HG03378 (cell line): ENCODE results near the gene LDLRAD2.
"Not testable (repeated sequence)": the region's sequence is repeated elsewhere in the genome, so short reads cannot be mapped to it uniquely, and the experiment has no call there.

Experiments
- ATAC-seq: cut with Tn5 transposase; IDR thresholded peaks from one replicate; pipeline ENCODE4 v1.9.1; 2021; ENCODE audit warnings: mild to moderate bottlenecking, moderate library complexity; ENCODE audit not compliant: unreplicated experiment

Gene LDLRAD2

GRCh38 chr1:21782868-21783678, 29.0 kb upstream of the LDLRAD2 start, which contains the start of gene USP48:
Gene USP48, minus strand, starts transcription at chr1:21783149. Its CDS starts 192 bp downstream, at chr1:21782957.
- peak; percentile 49 for ATAC-seq

DNA sequence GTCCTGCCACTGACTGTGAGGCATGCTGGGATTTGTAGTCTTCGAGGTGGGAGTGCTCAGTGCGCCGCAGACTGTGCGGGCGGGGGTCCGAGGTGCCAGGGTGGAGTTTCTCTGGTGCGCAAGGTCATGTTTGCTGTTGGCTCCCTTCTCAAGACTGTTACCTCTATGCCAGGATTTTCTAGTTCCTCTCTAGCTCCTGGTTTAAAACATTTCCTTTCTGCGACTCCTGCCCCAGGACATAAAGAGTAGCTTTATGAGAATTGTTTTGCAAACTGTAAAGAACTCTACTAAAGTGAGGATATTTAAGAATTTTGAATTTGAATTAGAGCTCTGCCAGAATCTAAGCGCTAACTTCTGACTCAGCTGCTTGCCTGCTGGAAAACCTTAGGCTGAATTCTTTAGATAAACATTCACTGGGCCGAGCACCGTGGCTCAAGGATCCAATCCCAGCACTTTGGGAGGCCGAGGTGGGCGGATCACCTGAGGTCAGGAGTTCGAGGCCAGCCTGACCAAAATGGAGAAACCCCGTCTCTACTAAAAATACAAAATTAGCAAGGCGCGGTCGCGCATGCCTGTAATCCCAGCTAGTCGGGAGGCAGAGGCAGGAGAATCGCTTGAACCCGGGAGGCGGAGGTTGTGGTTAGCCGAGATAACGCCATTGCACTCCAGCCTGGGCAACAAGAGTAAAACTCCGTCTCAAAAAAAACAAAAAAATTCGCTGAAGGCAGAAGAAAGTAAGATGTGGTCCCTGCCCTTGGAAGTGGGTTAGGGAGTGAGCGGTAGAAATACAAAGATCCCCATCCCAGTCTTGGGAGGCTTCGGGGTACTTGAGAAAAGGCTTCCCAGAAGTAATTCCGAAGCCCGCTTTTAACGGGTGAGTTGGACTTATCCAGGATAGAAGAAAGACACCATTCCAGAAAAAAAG, 28.1 kb upstream of the LDLRAD2 start:
- no peak for ATAC-seq

DNA sequence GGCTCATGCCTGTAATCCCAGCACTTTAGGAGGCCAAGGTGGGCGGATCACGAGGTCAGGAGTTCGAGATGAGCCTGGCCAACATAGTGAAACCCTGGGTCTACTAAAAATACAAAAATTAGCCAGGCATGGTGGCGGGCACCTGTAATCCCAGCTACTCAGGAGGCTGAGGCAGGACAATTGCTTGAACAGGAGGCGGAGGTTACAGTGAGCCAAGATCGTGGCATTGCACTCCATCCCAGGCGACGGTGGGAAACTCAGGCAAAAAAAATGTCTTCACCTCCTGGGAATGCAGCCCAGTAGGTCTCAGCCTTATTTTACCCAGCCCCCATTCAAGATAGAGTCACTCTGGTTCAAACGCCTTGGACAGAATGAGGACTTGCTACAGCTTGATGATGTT, 26.3 kb upstream of the LDLRAD2 start:
- not testable (repeated sequence) for ATAC-seq

- ATAC-seq: no peak
Observed at GRCh38 chr1:21786640-21787039, 25.4 kb upstream of the LDLRAD2 start.

- ATAC-seq: no peak
Observed at GRCh38 chr1:21793104-21793503, 19.0 kb upstream of the LDLRAD2 start.

GRCh38 chr1:21794656-21795055, 17.4 kb upstream of the LDLRAD2 start:
- no peak for ATAC-seq

DNA sequence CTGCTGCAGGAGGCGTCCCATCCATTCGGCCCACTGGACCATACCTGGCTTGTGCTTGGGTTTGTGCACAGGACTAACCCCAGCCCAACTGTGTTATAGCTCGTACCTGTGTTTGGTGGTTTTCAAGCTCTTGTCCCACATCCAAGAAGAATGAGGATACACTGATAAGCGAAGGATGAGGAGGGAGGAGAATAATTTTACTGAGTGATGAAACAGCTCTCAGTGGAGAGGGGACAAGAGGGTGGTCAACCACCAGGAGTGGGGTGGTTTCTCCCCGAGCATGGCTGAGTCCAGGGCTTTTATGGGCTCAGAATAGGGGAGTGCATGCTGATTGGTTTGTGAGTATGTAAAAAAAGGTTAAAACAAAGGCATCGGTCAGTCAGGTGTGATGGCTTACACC, 17.0 kb upstream of the LDLRAD2 start:
- no peak for ATAC-seq

DNA sequence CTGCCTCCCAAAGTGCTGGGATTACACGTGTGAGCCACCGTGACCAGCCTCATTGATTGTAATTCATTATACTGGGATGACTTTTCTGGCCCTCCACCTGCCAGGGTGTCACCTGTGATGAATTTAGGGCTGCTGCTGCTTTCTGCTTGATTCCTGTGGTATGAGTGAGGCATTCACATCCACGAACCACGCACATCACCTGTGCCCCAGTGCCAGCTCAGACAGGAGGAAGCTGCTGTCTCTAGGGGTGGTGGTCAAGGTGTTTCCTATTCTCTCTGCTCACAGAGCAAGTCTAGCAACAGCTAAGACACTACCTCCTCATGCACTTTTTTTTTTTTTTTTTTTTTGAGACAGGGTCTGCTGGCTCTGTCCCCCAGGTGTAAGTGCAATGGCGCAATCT, 12.3 kb upstream of the LDLRAD2 start:
- no peak for ATAC-seq

- ATAC-seq: no peak
Observed at GRCh38 chr1:21801100-21801499, 11.0 kb upstream of the LDLRAD2 start.

- ATAC-seq: no peak
Observed at GRCh38 chr1:21804536-21804935, 7.5 kb upstream of the LDLRAD2 start.

GRCh38 chr1:21813542-21813941, 1.5 kb downstream of the LDLRAD2 start:
- ATAC-seq: no peak

GRCh38 chr1:21814241-21814918, 2.3 kb downstream of the LDLRAD2 start:
- no peak for ATAC-seq

GRCh38 chr1:21814981-21815582, 3.0 kb downstream of the LDLRAD2 start:
- ATAC-seq: no peak

GRCh38 chr1:21815724-21816321, 3.8 kb downstream of the LDLRAD2 start:
- ATAC-seq: no peak

- ATAC-seq: no peak
Observed at GRCh38 chr1:21816602-21817302, 4.7 kb downstream of the LDLRAD2 start.

DNA sequence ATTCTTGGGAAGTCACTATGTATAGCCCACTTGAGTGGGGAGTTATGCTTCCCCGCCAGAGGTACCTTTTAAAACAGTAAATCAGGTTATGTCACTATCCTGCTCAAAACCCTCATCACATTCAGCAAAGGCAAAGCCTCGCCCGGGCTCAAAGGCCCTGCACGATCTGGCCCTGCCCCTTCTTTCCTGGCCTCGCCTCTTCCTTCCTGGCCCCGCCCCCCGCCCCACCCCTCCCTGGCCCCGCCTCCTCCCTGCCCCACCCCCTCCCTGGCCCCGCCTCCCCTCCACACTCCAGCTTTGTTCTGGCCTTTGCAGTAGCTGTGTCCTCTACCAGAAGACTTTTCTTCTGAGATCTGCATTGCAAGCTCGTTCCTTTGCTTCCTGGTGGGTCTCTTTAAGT, 6.6 kb downstream of the LDLRAD2 start:
- no peak for ATAC-seq

DNA sequence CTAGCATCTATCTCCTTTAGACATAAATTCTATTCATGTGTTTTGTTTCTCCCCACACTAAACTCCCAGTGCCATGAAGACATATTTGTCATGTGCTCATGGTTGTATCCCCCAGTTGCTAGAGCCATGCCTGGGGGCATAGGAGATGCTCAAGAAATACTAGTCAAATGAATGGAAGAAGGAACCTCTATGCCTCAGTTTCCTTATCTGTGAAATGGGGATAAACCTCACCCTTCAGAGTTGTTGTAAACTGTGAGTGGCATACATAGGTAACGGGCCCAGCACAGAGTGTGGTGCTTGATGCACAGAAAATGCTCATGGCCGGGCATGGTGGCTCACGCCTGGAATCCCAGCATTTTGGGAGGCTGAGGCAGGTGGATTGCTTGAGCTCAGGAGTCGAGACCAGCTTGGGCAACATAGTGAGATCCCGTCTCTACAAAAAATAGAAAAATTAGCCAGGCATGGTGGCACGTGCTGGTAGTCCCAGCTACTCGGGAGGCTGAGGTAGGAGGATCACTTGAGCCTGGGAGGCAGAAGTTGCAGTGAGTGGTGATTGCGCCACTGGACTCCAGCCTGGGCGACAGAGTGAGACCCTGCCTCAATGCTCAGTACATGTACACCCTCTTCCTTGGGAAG, 8.7 kb downstream of the LDLRAD2 start:
- ATAC-seq: no peak

DNA sequence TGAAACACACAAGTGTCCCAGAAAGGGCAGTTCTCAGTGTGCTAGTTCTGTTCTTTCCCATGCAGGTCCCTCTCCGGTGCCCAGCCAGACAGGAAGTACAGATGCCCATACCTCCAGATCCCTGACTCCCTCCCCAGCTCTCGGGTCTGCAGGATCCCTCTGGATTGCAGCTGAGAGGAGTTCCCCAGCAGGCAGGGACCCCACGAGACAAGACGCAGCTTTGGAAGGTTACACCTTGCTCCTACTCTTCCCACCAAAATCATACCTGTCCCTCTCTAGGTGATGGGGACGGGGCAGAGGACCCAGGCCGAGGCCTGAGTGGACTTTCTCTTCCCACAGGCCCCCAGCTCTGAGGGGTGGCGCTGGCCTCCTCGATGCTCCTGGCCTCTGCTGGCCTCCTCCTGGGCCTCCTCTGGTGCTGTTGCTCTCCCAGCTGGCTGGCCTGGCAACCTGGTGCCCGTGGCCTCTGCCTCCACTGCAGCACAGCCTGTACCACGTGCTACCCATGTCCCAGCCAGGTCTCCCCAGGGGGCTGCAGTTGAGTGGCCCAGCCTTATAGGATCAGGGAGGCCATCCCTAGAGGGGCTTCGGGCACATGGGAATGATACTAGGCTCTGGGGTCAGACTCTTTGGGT, 9.4 kb downstream of the LDLRAD2 start:
- ATAC-seq: no peak

GRCh38 chr1:21822349-21822748, 10.3 kb downstream of the LDLRAD2 start:
- ATAC-seq: no peak
